Measurements from ENCODE around the gene PPP1R9A. TPM values are rescaled to one million over a fixed set of nuclear protein-coding genes. Genes with fewer than 3 reads are reported as not detected.

PPP1R9A gene
- polyA plus RNA-seq, 1 donor (not counting 4 experiments of a cell fraction or from before 2014, with no cell fraction given), result 0.01 TPM

GRCh38 chr7:94971051-94971867 is 63.9 kb downstream of the PPP1R9A start:
- FAIRE-seq, result no peak
- Histone ChIP-seq H3K4me3 (ENCODE audit: control insufficient read depth in 2 of 3, extremely low read depth in 1 of 3, insufficient read depth in 2 of 3, low read depth in 1 of 3, low read length in 3 of 3) (no peak overlapping the region), H3K27me3 (ENCODE audit: control insufficient read depth, extremely low read depth, insufficient read depth, low read length) (no peaks in the 10 kb centered on the region), H3K4me2 (ENCODE audit: control insufficient read depth, extremely low read depth, insufficient read depth, low read depth, low read length) (no peak overlapping the region), H2AFZ (ENCODE audit: control insufficient read depth, low read length) (no peak overlapping the region), H3K79me2 (ENCODE audit: control insufficient read depth, insufficient read depth, low read length) (no peaks in the 10 kb centered on the region), H3K9me3 (ENCODE audit: control insufficient read depth, low read depth, low read length) (no peaks in the 10 kb centered on the region), H3K36me3 (ENCODE audit: control insufficient read depth in 2 of 2, extremely low read depth in 1 of 2, insufficient read depth in 2 of 2, low read length in 2 of 2) (no peaks in the 10 kb centered on the region), H3K27ac (ENCODE audit: control insufficient read depth, insufficient read depth, low read length) (no peak overlapping the region), H3K4me1 (ENCODE audit: control insufficient read depth, extremely low read depth, insufficient read depth, low read length) (no peaks in the 10 kb centered on the region), H3K9me1 (ENCODE audit: control insufficient read depth, extremely low read depth, insufficient read depth, low read length) (no peaks in the 10 kb centered on the region), H4K20me1 (ENCODE audit: control insufficient read depth, extremely low read depth, insufficient read depth, low read length) (no peaks in the 10 kb centered on the region), H3K9ac (ENCODE audit: control insufficient read depth, extremely low read depth, insufficient read depth, low read length) (no peak overlapping the region)
- no peak for DNase-seq (ENCODE audit: low read depth, low spot score)
- TF ChIP-seq CTCF (optimal IDR thresholded peaks at IDR 0.05 in 1 of 3, IDR thresholded peaks at IDR 0.05 in 1 of 3, conservative IDR thresholded peaks at IDR 0.05 in 1 of 3; ENCODE audit: extremely low read depth in 1 of 3, insufficient read depth in 2 of 3, low read length in 3 of 3) (no peak), EZH2 (IDR thresholded peaks at IDR 0.05; ENCODE audit: low read length) (no peak)
- dilution Hi-C loops (cut with MboI; ENCODE audit: extremely low pct_ligation_motif_present, low sequenced_read_pairs), result no loop called here

GRCh38 chr7:94972296-94972695 is 64.9 kb downstream of the PPP1R9A start:
- Histone ChIP-seq H3K4me3 (ENCODE audit: control insufficient read depth in 2 of 3, extremely low read depth in 1 of 3, insufficient read depth in 2 of 3, low read depth in 1 of 3, low read length in 3 of 3) (no peak overlapping the region), H3K36me3 (ENCODE audit: control insufficient read depth in 2 of 2, extremely low read depth in 1 of 2, insufficient read depth in 2 of 2, low read length in 2 of 2) (no peaks in the 10 kb centered on the region), H3K4me2 (ENCODE audit: control insufficient read depth, extremely low read depth, insufficient read depth, low read depth, low read length) (no peak overlapping the region), H3K9me3 (ENCODE audit: control insufficient read depth, low read depth, low read length) (no peaks in the 10 kb centered on the region), H3K9me1 (ENCODE audit: control insufficient read depth, extremely low read depth, insufficient read depth, low read length) (no peaks in the 10 kb centered on the region), H3K27me3 (ENCODE audit: control insufficient read depth, extremely low read depth, insufficient read depth, low read length) (no peaks in the 10 kb centered on the region), H4K20me1 (ENCODE audit: control insufficient read depth, extremely low read depth, insufficient read depth, low read length) (no peaks in the 10 kb centered on the region), H3K27ac (ENCODE audit: control insufficient read depth, insufficient read depth, low read length) (no peak overlapping the region), H2AFZ (ENCODE audit: control insufficient read depth, low read length) (no peak overlapping the region), H3K9ac (ENCODE audit: control insufficient read depth, extremely low read depth, insufficient read depth, low read length) (no peak overlapping the region), H3K4me1 (ENCODE audit: control insufficient read depth, extremely low read depth, insufficient read depth, low read length) (no peaks in the 10 kb centered on the region), H3K79me2 (ENCODE audit: control insufficient read depth, insufficient read depth, low read length) (no peaks in the 10 kb centered on the region)
- TF ChIP-seq EZH2 (IDR thresholded peaks at IDR 0.05; ENCODE audit: low read length) (no peak), CTCF (optimal IDR thresholded peaks at IDR 0.05 in 1 of 3, IDR thresholded peaks at IDR 0.05 in 1 of 3, conservative IDR thresholded peaks at IDR 0.05 in 1 of 3; ENCODE audit: extremely low read depth in 1 of 3, insufficient read depth in 2 of 3, low read length in 3 of 3) (no peak)
- dilution Hi-C loops (cut with MboI; ENCODE audit: extremely low pct_ligation_motif_present, low sequenced_read_pairs), result no loop called here
- FAIRE-seq (no peak), DNase-seq (ENCODE audit: low read depth, low spot score) (no peak)

All from keratinocyte (primary cell).